NCI-H1436 (cell line): ENCODE data around the gene PDE4D.

Experiments used
- DNase-seq: peaks from one replicate; lab custom pipeline; 2025; lab: John Stamatoyannopoulos, UW

PDE4D gene

GRCh38 chr5:59741599-59741998 lies 151.9 kb downstream of the PDE4D start:
- DNase-seq: no peak

- DNase-seq: no peak
These were observed 155.5 kb downstream of the PDE4D start for GRCh38 chr5:59738024-59738423.

GRCh38 chr5:59732806-59733205 lies 160.7 kb downstream of the PDE4D start:
- DNase-seq: no peak

- no peak for DNase-seq
These were observed 161.2 kb downstream of the PDE4D start for GRCh38 chr5:59732301-59732700.

GRCh38 chr5:59731809-59732208 lies 161.7 kb downstream of the PDE4D start:
- DNase-seq: no peak

GRCh38 chr5:59729820-59730219 lies 163.7 kb downstream of the PDE4D start:
- DNase-seq: no peak

GRCh38 chr5:59729357-59729756 lies 164.2 kb downstream of the PDE4D start:
- DNase-seq: no peak

- DNase-seq: no peak
These were observed 165.2 kb downstream of the PDE4D start for GRCh38 chr5:59728356-59728755.

- no peak for DNase-seq
These were observed 166.3 kb downstream of the PDE4D start for GRCh38 chr5:59727186-59727585.

GRCh38 chr5:59725392-59725767 lies 168.1 kb downstream of the PDE4D start:
- DNase-seq: no peak

- peak; percentile 44 for DNase-seq
These were observed 168.8 kb downstream of the PDE4D start for GRCh38 chr5:59724482-59725391.

- no peak for DNase-seq
These were observed 170.7 kb downstream of the PDE4D start for GRCh38 chr5:59722874-59723273.

GRCh38 chr5:59721741-59722140 lies 171.8 kb downstream of the PDE4D start:
- no peak for DNase-seq

- DNase-seq: no peak
These were observed 173.5 kb downstream of the PDE4D start for GRCh38 chr5:59720063-59720462.

GRCh38 chr5:59716966-59717500 lies 176.5 kb downstream of the PDE4D start:
- DNase-seq: no peak

GRCh38 chr5:59716029-59716428 lies 177.5 kb downstream of the PDE4D start:
- no peak for DNase-seq

GRCh38 chr5:59715228-59715627 lies 178.3 kb downstream of the PDE4D start:
- no peak for DNase-seq

GRCh38 chr5:59713498-59713844 lies 180.1 kb downstream of the PDE4D start:
- DNase-seq: no peak

- no peak for DNase-seq
These were observed 180.6 kb downstream of the PDE4D start for GRCh38 chr5:59712836-59713497.

GRCh38 chr5:59711310-59711709 lies 182.2 kb downstream of the PDE4D start:
- DNase-seq: no peak

GRCh38 chr5:59709846-59710245 lies 183.7 kb downstream of the PDE4D start:
- DNase-seq: no peak

- DNase-seq: no peak
These were observed 184.1 kb downstream of the PDE4D start for GRCh38 chr5:59709346-59709821.

GRCh38 chr5:59704936-59705335 lies 188.6 kb downstream of the PDE4D start:
- no peak for DNase-seq
